Small intestine (tissue), 7 donors: ENCODE data around the gene ZSCAN30. TPM values are rescaled to one million over a fixed set of nuclear protein-coding genes. Genes with fewer than 3 reads are reported as not detected.

Source experiments
- DNase-seq, 2 donors: peaks; one replicate each; pipeline versions ENCODE4 v3.0.0 to v3.0.0-alpha.2; 2013
- FAIRE-seq: peaks from 2 replicates; lab custom pipeline; 2012; peaks lifted over from hg19 to GRCh38; lab: Jason Lieb, UNC
- H3K27ac ChIP-seq, 3 donors: one replicate each; pipeline ENCODE4 v1.5.1; 2013; ENCODE audit warnings: low read length in 2 of 3, mild to moderate bottlenecking in 2 of 3, control low read depth in 1 of 3, inconsistent platforms in 1 of 3, low read depth in 1 of 3, moderate library complexity in 1 of 3
- H3K27me3 ChIP-seq, 3 donors: one replicate each; pipeline ENCODE4 v1.6.1; 2013; ENCODE audit warnings: low read length in 3 of 3, inconsistent platforms in 1 of 3; ENCODE audit not compliant: control insufficient read depth in 3 of 3, insufficient read depth in 3 of 3
- H3K36me3 ChIP-seq, 3 donors: one replicate each; pipeline ENCODE4 v1.6.1; 2013; ENCODE audit warnings: low read length in 3 of 3, inconsistent platforms in 1 of 3, low read depth in 1 of 3, mild to moderate bottlenecking in 1 of 3, moderate library complexity in 1 of 3; ENCODE audit not compliant: control insufficient read depth in 3 of 3, insufficient read depth in 2 of 3
- H3K4me1 ChIP-seq, 3 donors: one replicate each; pipeline ENCODE4 v1.6.1; 2013; ENCODE audit warnings: low read length in 2 of 3, inconsistent platforms in 1 of 3, low read depth in 1 of 3, mild to moderate bottlenecking in 1 of 3, moderate library complexity in 1 of 3; ENCODE audit not compliant: control insufficient read depth in 3 of 3, insufficient read depth in 2 of 3
- H3K4me3 ChIP-seq, 3 donors: one replicate each; pipeline ENCODE4 v1.5.1; 2013; ENCODE audit warnings: low read length in 3 of 3, control low read depth in 1 of 3, inconsistent platforms in 1 of 3, low read depth in 1 of 3, mild to moderate bottlenecking in 1 of 3, moderate library complexity in 1 of 3
- H3K9me3 ChIP-seq, 2 donors: one replicate each; pipeline ENCODE4 v1.6.1; 2013; ENCODE audit warnings: low read depth in 1 of 2, low read length in 1 of 2; ENCODE audit not compliant: control insufficient read depth in 2 of 2, insufficient read depth in 1 of 2
- WGBS, 3 donors: extraction: QIAGEN DNeasy Blood & Tissue Kit; methylation state at CpG; one replicate each; pipeline ENCODE4 v1.1.7; 2013; 5-methylcytosine and 5-hydroxymethylcytosine counted together
- polyA plus RNA-seq, 4 donors: library from polyadenylated mRNA; stranded (reverse) in 3 of 4; unstranded in 1 of 4; fragments of 200-250 nt in 3 of 4; fragments of 120-200 nt in 1 of 4; gene quantifications; one replicate each; pipeline versions ENCODE4 v1.2.1 to v1.2.3, GENCODE V29; 2013
- donor health status: healthy with polysubstance abuse.
- donor health status: control.
- donor health status: control.
- donor health status: Bipolar disorder and iron deficiency.
- donor health status: healthy.

Gene ZSCAN30
- polyA plus RNA-seq, 4 donors = 4.8 to 38.3 (median 9.7) TPM

DNA sequence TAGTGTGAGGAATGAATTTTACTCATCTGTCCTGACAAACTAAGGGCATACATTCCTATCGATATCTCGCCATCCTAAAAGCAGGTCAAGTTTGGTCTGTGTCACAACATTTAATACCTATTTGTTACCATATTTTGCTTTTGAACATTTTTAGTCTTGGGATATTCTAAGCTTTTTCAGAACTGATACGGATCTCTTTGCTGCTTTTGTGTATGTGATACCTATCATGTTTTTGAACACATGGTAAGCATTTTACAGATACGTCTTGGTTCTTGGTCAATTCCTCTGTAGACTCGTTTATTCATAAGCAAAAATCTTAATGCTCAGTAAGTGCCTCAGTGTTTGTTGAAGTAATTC is 48.6 kb downstream of the ZSCAN30 start:
- Histone ChIP-seq H3K36me3 (peaks cover 9 to 17% (median 16%) of the 10 kb centered on the region in 3 donors), H3K27ac (peak overlapping the region in 2 of 3 donors; percentile 95 to 97), H3K4me1 (no peaks in the 10 kb centered on the region), H3K9me3 (no peaks in the 10 kb centered on the region), H3K27me3 (no peaks in the 10 kb centered on the region), H3K4me3 (peak overlapping the region; percentile 69 to 90 (median 69))
- FAIRE-seq (peak; percentile 62), DNase-seq (peak in 1 of 2 donors; percentile 11)
- WGBS, 3 donors = 0 to 3% (median 1%) methylated on average over 5 of the region's 5 CpGs

DNA sequence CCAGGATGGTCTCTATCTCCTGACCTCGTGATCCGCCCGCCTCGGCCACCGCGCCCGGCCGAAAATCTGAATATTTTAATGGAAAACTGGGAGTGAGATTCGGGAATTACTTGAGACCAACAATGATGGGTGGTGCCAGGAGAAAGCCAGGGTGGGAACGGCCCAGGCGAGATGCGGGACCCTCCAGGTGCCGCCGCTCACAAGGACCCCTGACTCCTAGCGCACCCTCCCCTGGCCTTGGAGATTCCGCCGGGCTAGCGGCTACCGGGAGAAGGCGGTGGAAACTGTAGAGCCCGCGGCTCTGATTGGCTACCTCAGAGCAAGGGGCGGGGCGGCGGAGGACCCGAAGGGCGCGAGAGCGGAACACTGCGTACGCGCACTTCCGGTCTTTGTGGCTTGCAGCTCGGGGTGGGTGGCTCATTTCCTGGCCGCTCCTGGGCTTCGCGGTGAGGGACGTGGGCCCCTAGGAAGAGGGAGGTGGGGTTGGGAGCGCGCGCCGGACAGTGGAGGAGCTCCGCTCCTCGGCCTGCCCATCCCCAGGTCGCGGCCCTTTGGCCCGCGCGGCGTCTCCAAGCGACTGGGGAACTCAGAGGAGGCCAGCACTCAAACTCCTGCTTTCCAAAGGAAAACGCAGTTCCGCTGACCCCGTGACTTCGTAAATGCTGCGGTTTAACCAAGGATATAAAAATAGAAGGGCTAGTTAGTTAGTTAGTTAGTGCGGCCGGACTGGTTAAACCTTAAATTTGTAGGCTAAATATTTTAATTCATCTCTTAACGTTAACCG is 49.2 kb downstream of the ZSCAN30 start, which contains the start of gene ZNF397:
Gene ZNF397, plus strand, starts transcription at position 371 of the 784 bp plus-strand sequence. CDS start 1,437 bp downstream, outside the sequence.
- 0 to 1% (median 0%) methylated on average over 51 to 60 of the region's 60 CpGs for WGBS, 3 donors
- peak within 1 kb of the TSS; percentile 69 to 90 (median 69) for H3K4me3 ChIP-seq
- H3K9me3 ChIP-seq = no peaks in the 10 kb centered on the region
- peaks cover 9 to 16% (median 14%) of the 10 kb centered on the region in 3 donors for H3K36me3 ChIP-seq
- DNase-seq = peak; percentile 96 to 98
- H3K27ac ChIP-seq = peak within 1 kb of the TSS; percentile 89 to 97 (median 95)
- H3K4me1 ChIP-seq = no peaks in the 10 kb centered on the region
- no peak for FAIRE-seq
- no peaks in the 10 kb centered on the region for H3K27me3 ChIP-seq

DNA sequence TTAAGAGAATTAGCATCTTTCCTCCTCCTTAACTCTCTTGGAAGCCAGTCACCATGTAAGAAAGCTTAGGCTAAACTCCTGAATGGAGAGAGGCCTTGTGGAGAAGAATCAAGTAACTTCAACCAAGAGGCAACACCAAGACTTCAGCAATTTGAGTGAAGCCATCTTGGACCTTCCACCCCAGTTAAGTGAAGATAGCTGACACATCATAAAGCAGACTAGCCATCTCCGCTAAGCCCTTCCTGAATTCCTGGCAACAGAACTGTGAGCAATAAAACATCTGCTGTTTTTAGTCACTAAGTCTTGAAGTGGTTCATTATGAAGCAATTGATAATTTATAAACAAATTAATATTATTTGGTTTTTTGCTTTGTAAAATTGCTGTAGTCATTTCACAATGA is 50.7 kb downstream of the ZSCAN30 start:
- Histone ChIP-seq H3K9me3 (no peaks in the 10 kb centered on the region), H3K4me3 (no peak overlapping the region), H3K27ac (no peak overlapping the region), H3K27me3 (no peaks in the 10 kb centered on the region), H3K4me1 (no peaks in the 10 kb centered on the region), H3K36me3 (peaks cover 4 to 9% (median 4%) of the 10 kb centered on the region in 3 donors)
- DNase-seq (no peak), FAIRE-seq (no peak)
- WGBS, 3 donors = 68 to 72% (median 71%) methylated on average over 1 of the region's 1 CpG

DNA sequence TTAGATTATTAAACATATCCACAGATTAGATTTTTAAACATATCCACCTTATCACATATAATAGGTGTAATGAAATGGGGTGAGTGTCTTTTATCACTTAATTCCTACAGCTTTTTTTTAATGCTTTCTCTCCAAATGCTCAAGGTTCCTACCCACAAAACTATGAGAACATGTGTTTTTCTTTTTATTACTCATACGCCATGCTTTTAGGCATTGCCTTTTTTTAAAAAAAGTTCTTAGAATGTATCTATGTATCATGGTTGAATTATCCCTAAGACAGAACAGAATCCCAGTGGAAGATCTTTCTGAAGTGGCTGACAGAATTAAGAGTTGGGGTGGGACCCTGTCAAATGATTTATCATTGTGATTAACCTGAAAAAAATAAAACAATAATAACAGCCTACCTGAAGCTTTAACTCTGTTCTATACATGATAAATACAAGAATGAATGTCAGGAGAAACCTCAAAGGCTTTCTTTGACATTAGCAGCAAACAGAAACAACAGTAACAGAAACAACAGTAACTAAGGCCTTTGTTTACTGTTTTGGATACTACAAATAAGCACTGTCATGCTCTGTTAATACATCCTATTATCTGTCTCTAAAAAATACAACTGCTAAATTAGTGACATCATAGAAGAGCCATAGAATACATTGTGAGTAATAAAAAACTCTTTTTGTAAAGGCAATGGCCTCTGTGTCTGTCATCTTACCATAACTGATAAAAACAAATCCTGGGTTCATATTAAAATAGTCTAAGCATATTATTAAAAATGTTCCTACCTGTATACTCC is 53.3 kb downstream of the ZSCAN30 start:
- FAIRE-seq (peak; percentile 26), DNase-seq (no peak)
- Histone ChIP-seq H3K4me1 (no peaks in the 10 kb centered on the region), H3K27ac (no peak overlapping the region), H3K4me3 (no peak overlapping the region), H3K27me3 (no peaks in the 10 kb centered on the region), H3K9me3 (no peaks in the 10 kb centered on the region), H3K36me3 (no peaks in the 10 kb centered on the region)
- WGBS, 3 donors = 87 to 94% (median 93%) methylated on average over 1 of the region's 1 CpG

DNA sequence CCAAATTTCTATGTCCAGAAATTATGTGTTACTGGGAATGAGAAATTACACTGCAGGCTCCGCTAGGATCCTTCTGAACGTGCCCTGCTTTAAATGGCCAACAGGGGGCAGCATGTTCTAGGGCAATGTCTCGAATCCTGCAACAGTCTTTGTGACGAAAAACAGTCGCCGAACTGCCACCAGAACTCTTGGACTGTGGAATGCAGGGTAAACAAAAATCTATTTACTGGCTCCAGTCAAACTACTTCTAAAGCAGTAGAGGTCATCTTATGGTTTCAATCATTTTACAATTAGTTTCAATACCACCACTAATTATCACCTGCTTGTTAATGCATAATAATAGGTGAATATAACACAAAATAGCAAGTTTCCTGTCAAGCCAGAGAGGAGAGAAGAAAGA is 59.0 kb downstream of the ZSCAN30 start:
- H3K27me3 ChIP-seq = no peaks in the 10 kb centered on the region
- H3K27ac ChIP-seq = no peak overlapping the region
- peak; percentile 81 for FAIRE-seq
- 0 to 2% (median 1%) methylated on average over 6 of the region's 6 CpGs for WGBS, 3 donors
- peak; percentile 87 for DNase-seq
- H3K9me3 ChIP-seq = no peaks in the 10 kb centered on the region
- H3K4me3 ChIP-seq = no peak overlapping the region
- H3K36me3 ChIP-seq = no peaks in the 10 kb centered on the region
- H3K4me1 ChIP-seq = no peaks in the 10 kb centered on the region

DNA sequence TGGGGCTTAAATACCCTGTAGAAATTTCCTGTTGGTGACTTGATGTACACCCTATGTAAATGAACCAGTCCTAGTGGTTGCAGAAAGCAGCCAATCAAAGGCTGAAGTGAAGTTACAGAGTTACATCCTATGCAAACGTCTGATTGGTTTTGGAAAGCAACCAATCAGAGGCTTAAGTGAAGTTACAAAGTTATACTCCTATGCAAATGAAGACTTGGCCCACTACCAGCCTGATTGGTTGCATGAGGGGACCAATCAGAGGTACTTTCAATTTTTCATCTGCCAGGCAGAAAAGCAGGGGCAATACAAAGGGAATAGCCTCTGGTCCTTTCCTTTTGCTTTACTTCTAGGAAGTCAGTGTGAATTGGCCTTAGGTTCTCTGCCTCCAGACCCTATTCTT is 62.8 kb downstream of the ZSCAN30 start:
- WGBS, 3 donors = 50 to 80% (median 77%) methylated on average over 1 of the region's 1 CpG
- H3K36me3 ChIP-seq = no peaks in the 10 kb centered on the region
- no peak for FAIRE-seq

DNA sequence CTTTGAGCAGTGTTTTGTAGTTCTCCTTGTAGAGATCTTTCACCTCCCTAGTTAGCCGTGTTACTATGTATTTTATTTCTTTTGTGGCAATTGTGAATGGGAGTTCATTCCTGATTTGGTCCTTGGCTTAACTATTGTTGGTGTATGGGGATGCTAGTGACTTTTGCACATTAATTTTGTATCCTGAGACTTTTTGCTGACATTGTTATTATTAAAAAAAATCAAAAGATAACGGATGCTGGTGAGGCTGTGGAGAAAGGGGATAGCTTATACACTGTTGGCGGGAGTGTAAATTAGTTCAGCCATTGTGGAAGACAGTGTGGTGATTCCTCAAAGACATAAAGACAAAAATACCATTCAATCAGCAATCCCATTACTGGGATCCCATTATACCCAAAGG is 66.2 kb downstream of the ZSCAN30 start:
- Histone ChIP-seq H3K4me3 (no peak overlapping the region), H3K27me3 (no peaks in the 10 kb centered on the region), H3K27ac (no peak overlapping the region), H3K4me1 (no peaks in the 10 kb centered on the region), H3K36me3 (no peaks in the 10 kb centered on the region), H3K9me3 (no peaks in the 10 kb centered on the region)
- 89 to 94% (median 91%) methylated on average over 3 of the region's 3 CpGs for WGBS, 3 donors
- DNase-seq (no peak), FAIRE-seq (no peak)

More for the DNA sequence above, 62.8 kb downstream of the ZSCAN30 start:
- no peak for DNase-seq
- Histone ChIP-seq H3K27me3 (no peaks in the 10 kb centered on the region), H3K4me3 (no peak overlapping the region), H3K9me3 (no peaks in the 10 kb centered on the region), H3K27ac (no peak overlapping the region), H3K4me1 (no peaks in the 10 kb centered on the region)

DNA sequence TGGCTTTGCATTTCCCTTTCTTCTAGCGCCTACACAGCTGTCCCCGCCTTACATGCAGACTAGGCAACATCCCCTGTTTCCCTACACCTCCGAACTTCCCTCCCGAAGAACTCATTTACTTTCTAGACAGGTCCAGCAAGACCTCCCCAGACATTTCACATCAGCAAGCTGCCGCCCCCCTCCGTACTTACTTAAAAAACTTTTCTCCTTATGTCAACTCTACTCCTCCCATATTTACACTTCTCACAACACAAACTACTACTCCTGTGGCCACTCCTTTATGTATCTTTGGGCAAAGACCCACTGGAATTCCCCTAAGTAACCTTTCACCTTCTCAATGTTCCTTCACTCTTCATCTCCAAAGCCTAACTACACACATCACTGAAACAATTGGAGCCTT is 69.6 kb downstream of the ZSCAN30 start:
- Histone ChIP-seq H3K4me1 (no peaks in the 10 kb centered on the region), H3K36me3 (no peaks in the 10 kb centered on the region), H3K27ac (no peak overlapping the region), H3K4me3 (no peak overlapping the region), H3K27me3 (no peaks in the 10 kb centered on the region), H3K9me3 (no peaks in the 10 kb centered on the region)
- FAIRE-seq (no peak), DNase-seq (peak; percentile 20 to 21)
- WGBS, 3 donors = 72 to 82% (median 73%) methylated on average over 6 of the region's 6 CpGs
